Coronary artery (tissue), 2 donors: ENCODE data around the gene MPLKIP.
"Not testable (repeated sequence)": the region's sequence is repeated elsewhere in the genome, so short reads cannot be mapped to it uniquely, and the experiment has no call there.

ENCODE experiments used
- DNase-seq: peaks from one replicate; pipeline ENCODE4 v3.0.0-alpha.2; 2017; ENCODE audit warnings: low spot score
- H3K27ac ChIP-seq, 2 donors: fragments of 200-600 bp; sonication (generic); one replicate each; pipeline ENCODE4 v1.5.1; 2016 to 2019
- H3K4me3 ChIP-seq: fragments of 200-600 bp; sonication (generic); 2 replicates; pipeline ENCODE4 v1.5.1; 2016; ENCODE audit warnings: mild to moderate bottlenecking, moderate library complexity
- CTCF ChIP-seq: fragments of 200-600 bp; sonication (generic); IDR thresholded peaks from one replicate; pipeline ENCODE4 v1.5.1; 2019; ENCODE audit warnings: antibody characterized with exemption

MPLKIP gene

GRCh38 chr7:40134428-40135316 lies at the start of gene MPLKIP, which contains the start of gene SUGCT:
MPLKIP (minus strand) TSS chr7:40134622; CDS start chr7:40134567, 55 bp downstream.
SUGCT (plus strand) TSS chr7:40135005.
- Histone ChIP-seq H3K27ac (peak within 1 kb of the TSS; percentile 85 to 93), H3K4me3 (peak within 1 kb of the TSS; percentile 94)
- DNase-seq, result peak; percentile 89
- peak; percentile 96 for TF ChIP-seq CTCF

- Histone ChIP-seq H3K27ac (no peak overlapping the region), H3K4me3 (no peak overlapping the region)
- DNase-seq, result no peak
- TF ChIP-seq CTCF, result no peak
Measured at GRCh38 chr7:40182452-40182851, 48.0 kb upstream of the MPLKIP start.

GRCh38 chr7:40177071-40177470 lies 42.6 kb upstream of the MPLKIP start:
- H3K27ac ChIP-seq, result no peak overlapping the region
- no peak for DNase-seq
- no peak for TF ChIP-seq CTCF

GRCh38 chr7:40175725-40176510 lies 41.5 kb upstream of the MPLKIP start:
- DNase-seq, result no peak
- no peak for TF ChIP-seq CTCF
- Histone ChIP-seq H3K27ac (no peak overlapping the region), H3K4me3 (no peak overlapping the region)

More at GRCh38 chr7:40177071-40177470, 42.6 kb upstream of the MPLKIP start:
- H3K4me3 ChIP-seq, result no peak overlapping the region

- not testable (repeated sequence) for DNase-seq, H3K27ac ChIP-seq, H3K4me3 ChIP-seq
Measured at GRCh38 chr7:40175256-40175655, 40.8 kb upstream of the MPLKIP start.

GRCh38 chr7:40173121-40173520 lies 38.7 kb upstream of the MPLKIP start:
- not testable (repeated sequence) for H3K27ac ChIP-seq, DNase-seq, H3K4me3 ChIP-seq

GRCh38 chr7:40168266-40168665 lies 33.8 kb upstream of the MPLKIP start:
- DNase-seq, H3K27ac ChIP-seq, H3K4me3 ChIP-seq: not testable (repeated sequence)

GRCh38 chr7:40167291-40167690 lies 32.9 kb upstream of the MPLKIP start:
- no peak for TF ChIP-seq CTCF
- H3K27ac ChIP-seq, result no peak overlapping the region
- H3K4me3 ChIP-seq, result no peak overlapping the region
- DNase-seq, result no peak
